Adipocyte (in vitro differentiated cells): ENCODE measurements around the gene HDAC3.

Experiments
- DNase-seq: peaks from one replicate; pipeline ENCODE4 v3.0.0-alpha.2; 2015; ENCODE audit warnings: low read depth
- H3K27me3 ChIP-seq: replicated peaks from 2 replicates; pipeline ENCODE4 v1.7.0; 2013; ENCODE audit warnings: mild to moderate bottlenecking, low read length, moderate library complexity; ENCODE audit not compliant: control insufficient read depth, insufficient read depth
- H3K36me3 ChIP-seq: 2 replicates; pipeline ENCODE4 v1.7.0; 2013; ENCODE audit warnings: low read length, mild to moderate bottlenecking, moderate library complexity; ENCODE audit not compliant: control insufficient read depth, insufficient read depth, severe bottlenecking
- H3K4me1 ChIP-seq: 2 replicates; pipeline ENCODE4 v1.7.0; 2013; ENCODE audit warnings: mild to moderate bottlenecking, low read length, moderate library complexity; ENCODE audit not compliant: control insufficient read depth, insufficient read depth
- H3K4me3 ChIP-seq: 2 replicates; pipeline ENCODE4 v1.7.0; 2013; ENCODE audit warnings: mild to moderate bottlenecking, low read length, moderate library complexity
- H3K9ac ChIP-seq: 2 replicates; pipeline ENCODE4 v1.7.0; 2013; ENCODE audit warnings: mild to moderate bottlenecking, low read length, moderate library complexity
- H3K9me3 ChIP-seq: 2 replicates; pipeline ENCODE4 v1.7.0; 2013; ENCODE audit warnings: mild to moderate bottlenecking, low read length, moderate library complexity; ENCODE audit not compliant: control insufficient read depth

Gene HDAC3

GRCh38 chr5:141596867-141597266 is 39.8 kb downstream of the HDAC3 start:
- Histone ChIP-seq H3K9me3 (no peaks in the 10 kb centered on the region), H3K4me3 (no peak overlapping the region), H3K4me1 (peaks cover 9% of the 10 kb centered on the region), H3K27me3 (no peaks in the 10 kb centered on the region), H3K9ac (no peak overlapping the region), H3K36me3 (no peaks in the 10 kb centered on the region)
- no peak for DNase-seq

- Histone ChIP-seq H3K4me3 (no peak overlapping the region), H3K36me3 (peaks cover 11% of the 10 kb centered on the region), H3K27me3 (no peaks in the 10 kb centered on the region), H3K9me3 (no peaks in the 10 kb centered on the region), H3K4me1 (peaks cover 6% of the 10 kb centered on the region), H3K9ac (no peak overlapping the region)
- no peak for DNase-seq
Measured at GRCh38 chr5:141590127-141590526, 46.5 kb downstream of the HDAC3 start.

GRCh38 chr5:141586246-141586645 is 50.4 kb downstream of the HDAC3 start:
- DNase-seq = no peak
- Histone ChIP-seq H3K27me3 (no peaks in the 10 kb centered on the region), H3K9me3 (no peaks in the 10 kb centered on the region), H3K36me3 (peaks cover 42% of the 10 kb centered on the region), H3K4me1 (peaks cover 6% of the 10 kb centered on the region), H3K9ac (no peak overlapping the region), H3K4me3 (no peak overlapping the region)

- H3K4me1 ChIP-seq = peaks cover 6% of the 10 kb centered on the region
- H3K9me3 ChIP-seq = no peaks in the 10 kb centered on the region
- peaks cover 48% of the 10 kb centered on the region for H3K36me3 ChIP-seq
- no peak for DNase-seq
- no peak overlapping the region for H3K9ac ChIP-seq
- H3K27me3 ChIP-seq = no peaks in the 10 kb centered on the region
- H3K4me3 ChIP-seq = no peak overlapping the region
Measured at GRCh38 chr5:141585594-141585993, 51.1 kb downstream of the HDAC3 start.

GRCh38 chr5:141574122-141574510 is 62.5 kb downstream of the HDAC3 start:
- Histone ChIP-seq H3K9me3 (no peaks in the 10 kb centered on the region), H3K4me1 (no peaks in the 10 kb centered on the region), H3K36me3 (peaks cover 67% of the 10 kb centered on the region), H3K4me3 (no peak overlapping the region), H3K27me3 (no peaks in the 10 kb centered on the region), H3K9ac (no peak overlapping the region)
- DNase-seq = no peak

GRCh38 chr5:141573489-141574121 is 63.0 kb downstream of the HDAC3 start:
- Histone ChIP-seq H3K4me3 (no peak overlapping the region), H3K36me3 (peaks cover 66% of the 10 kb centered on the region), H3K4me1 (no peaks in the 10 kb centered on the region), H3K9ac (no peak overlapping the region), H3K9me3 (no peaks in the 10 kb centered on the region), H3K27me3 (no peaks in the 10 kb centered on the region)
- no peak for DNase-seq
